ENCODE data around the gene THSD8. TPM values are rescaled to one million over a fixed set of nuclear protein-coding genes. Genes with fewer than 3 reads are reported as not detected.

THSD8 gene
- not detected in 2 replicates for total RNA-seq (2014; rRNA removed; shearing (Covaris generic))

DNA sequence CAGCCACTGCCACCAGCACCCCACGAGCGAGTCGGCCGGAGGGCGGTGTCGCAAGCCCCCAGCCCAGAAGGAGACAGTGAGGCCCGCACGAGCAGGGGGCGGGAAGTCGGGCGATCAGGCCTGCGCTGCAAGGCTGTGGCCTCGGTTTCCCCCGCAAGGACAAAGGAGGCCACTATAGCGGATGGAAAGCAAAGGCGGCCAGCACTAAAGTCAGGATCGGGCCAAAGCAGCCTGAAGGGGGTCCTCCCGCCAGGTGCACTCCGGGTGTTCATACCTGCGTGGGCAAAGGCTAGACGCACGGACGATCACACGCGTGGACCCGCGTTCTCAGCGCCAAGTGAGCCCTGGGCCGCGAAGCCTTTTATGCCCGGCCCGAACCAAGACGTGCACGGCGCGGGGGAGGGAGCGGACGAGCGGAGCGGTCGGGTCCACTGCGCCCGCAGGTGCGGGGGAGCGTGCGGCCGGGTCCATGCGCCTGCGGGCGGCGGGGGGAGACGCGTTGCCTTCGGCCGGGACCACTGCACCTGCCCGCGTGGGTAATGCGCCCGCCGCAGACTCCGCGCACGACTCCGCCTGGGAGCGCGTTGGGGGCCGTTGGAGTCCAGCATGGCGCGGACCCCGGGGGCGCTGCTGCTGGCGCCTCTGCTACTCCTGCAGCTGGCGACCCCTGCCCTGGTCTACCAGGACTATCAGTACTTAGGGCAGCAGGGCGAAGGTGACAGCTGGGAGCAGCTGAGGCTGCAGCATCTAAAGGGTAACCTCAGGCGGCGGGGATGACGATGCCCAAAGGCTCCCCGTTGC, at the start of gene THSD8, which contains the start of gene PRDX2:
THSD8 (plus strand) TSS at position 604 of the 801 bp plus-strand sequence; CDS start at position 607, 3 bp downstream.
PRDX2 (minus strand) TSS at position 335 of the 801 bp plus-strand sequence. CDS start 539 bp downstream, outside the sequence.
- no peak for DNase-seq (ENCODE audit: low spot score)

DNA sequence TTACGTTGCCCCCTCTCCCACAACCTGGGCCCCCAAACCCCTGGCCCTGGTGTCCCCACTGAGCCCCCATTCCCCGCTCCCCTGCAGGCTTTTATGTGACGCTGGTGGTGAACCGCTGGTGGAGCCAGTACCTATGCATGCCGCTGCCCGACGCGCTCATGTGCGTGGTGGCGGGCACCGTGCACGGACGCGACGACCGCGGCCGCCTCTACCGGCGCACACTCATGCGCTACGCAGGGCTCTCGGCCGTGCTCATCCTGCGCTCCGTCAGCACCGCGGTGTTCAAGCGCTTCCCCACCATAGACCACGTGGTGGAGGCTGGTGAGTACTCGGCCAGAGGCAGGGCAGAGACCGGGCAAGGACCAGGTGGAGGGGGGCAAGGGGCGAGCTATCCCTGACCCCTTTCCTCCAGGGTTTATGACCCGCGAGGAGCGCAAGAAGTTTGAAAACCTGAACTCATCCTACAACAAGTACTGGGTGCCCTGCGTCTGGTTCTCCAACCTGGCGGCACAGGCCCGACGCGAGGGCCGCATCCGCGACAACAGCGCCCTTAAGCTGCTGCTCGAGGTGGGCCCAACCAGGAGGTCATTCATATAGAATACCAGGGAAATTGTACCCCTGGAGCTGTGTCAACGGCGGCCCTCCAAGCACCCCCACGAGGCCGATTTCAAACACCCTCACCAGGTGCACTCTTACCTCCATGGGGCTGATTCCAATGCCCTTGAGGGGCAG, 47.2 kb upstream of the THSD8 start:
- no peak for DNase-seq (ENCODE audit: low spot score)

DNA sequence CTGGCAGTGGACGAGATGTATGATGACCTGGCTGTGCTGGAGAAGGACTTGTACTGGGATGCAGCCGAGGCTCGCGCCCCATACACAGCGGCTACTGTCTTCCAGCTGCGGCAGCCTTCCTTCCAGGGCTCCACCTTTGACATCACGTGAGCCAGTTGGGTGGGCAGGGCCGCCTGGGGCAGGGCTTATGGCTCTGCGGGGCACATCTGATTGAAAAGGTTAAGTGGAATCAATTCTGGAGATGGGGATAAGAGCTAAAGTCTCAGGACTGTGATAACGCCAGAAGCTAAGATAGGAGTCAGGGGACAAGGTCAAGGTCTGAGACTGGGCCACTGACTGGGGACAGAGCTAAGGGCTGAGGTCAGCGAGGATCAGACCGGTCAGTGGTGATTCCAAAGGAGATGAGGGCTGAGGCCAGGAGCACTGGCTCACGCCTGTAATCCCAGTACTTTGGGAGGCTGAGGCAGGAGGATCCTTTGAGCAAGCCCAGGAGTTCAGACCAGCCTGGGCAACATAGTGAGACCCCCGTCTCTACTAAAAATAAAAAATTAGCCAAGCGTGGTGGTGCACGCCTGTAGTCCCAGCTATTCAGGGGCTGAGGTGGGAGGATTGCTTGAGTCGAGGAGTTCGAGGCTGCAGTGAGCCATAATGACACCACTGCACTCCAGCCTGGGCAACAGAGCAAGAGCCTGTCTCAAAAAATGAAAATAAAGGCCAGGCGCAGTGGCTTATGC, 45.6 kb upstream of the THSD8 start:
- DNase-seq (ENCODE audit: low spot score), result no peak

DNA sequence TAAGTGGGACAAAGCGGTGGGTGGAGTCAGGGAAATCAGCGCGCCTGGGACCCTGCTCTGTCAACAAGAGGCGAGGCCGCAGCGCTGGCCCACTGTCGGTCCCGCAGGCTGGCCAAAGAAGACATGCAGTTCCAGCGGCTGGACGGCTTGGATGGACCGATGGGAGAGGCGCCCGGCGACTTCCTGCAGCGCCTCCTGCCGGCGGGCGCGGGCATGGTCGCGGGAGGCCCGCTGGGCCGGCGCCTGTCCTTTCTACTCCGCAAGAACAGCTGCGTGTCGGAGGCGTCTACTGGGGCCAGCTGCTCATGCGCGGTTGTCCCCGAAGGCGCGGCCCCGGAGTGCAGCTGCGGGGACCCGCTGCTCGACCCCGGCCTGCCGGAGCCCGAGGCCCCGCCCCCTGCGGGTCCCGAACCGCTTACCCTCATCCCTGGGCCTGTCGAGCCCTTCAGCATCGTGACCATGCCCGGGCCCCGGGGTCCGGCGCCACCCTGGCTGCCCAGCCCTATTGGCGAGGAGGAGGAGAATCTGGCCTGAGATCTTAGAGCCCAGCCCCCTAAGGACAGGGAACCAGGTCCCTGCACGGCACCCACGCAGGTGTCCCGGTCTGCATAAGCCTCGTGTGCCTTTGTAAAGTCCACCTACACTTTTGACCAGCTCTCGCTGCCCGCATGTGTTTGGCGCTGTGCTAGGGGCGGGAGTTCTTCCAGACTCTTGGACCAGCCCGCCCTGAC, 44.2 kb upstream of the THSD8 start:
- DNase-seq (ENCODE audit: low spot score), result no peak

DNA sequence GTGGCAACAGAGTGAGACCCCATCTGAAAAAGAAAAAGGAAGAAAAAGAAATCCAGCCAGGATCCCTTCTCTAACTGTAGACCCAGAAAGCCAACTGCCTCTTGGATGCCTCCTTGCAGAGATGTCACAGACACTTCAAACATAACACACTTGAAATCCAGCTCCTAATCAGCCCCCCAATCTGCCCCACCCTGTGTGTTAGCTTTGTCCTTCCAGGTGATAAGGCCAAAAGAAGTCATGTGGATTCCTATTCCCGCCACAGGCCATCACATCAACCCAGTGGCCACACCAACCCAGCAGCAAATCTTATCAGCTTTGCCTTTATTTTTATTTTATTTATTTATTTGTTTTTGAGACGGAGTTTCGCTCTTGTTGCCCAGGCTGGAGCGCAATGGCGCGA, 42.2 kb upstream of the THSD8 start:
- no peak for DNase-seq (ENCODE audit: low spot score)

DNA sequence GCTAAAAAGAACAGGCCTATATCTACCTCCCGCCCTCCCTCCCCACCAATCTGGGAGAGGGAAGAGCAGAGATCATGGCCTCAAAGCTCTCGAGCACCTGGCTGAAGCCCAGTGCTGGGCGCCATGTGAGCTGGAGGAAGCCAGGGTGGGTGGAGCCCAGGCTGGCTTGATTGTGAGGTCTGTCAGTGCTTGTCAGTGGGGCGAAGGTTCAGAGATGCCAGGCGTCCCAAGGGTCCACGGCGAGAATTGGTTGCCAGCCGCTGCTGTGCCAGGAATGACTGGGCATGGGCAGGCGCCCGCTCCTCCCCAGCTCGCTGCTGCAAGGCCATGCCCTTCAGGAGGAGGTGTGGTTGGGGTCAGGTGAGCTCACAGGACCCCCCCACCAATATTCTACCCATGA, 38.8 kb upstream of the THSD8 start:
- no peak for DNase-seq (ENCODE audit: low spot score)

DNA sequence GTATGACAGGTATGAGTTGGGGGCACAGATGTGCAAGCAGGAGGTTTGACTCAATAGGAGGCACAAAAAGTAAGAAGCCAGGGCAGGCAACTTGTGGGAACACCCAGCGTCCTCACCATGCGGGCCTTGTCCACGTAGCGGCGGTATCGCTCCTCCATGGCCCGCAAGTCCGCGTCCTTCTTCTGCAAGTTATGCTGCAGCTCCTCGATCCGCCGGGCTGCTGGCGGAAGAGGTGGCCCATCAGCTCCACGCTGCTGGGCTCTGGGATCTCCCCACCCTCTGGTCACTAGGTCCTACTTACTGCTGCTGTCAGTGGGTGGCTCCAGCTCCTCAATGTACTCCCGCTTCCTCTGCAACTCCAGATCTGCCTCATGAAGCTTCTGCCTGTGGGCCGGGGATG, 37.2 kb upstream of the THSD8 start:
- DNase-seq (ENCODE audit: low spot score), result no peak

DNA sequence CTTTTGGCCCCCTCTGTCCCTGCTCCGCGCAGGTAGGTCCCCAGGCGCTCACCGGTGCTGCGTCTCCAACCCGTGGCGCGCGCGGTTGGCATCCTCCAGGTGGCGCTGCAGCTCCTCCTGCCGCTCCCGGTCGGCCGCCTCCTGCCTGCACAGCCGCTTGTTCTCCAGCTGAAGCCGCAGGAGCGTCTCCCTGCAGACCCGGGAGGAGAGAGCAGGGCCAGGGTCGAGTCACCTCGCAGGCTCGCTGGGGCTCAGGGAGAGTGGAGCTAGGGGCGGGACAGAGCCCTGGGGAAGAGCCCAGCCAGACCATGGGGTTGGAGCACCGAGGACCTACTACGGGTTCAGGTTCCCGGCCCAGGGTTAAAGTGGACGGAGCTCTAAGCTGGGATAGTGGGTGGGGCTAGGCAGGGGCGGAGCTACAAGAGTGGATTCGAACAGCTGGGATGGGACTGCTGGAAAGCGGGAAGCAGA, 35.8 kb upstream of the THSD8 start:
- DNase-seq (ENCODE audit: low spot score), result peak; percentile 77

DNA sequence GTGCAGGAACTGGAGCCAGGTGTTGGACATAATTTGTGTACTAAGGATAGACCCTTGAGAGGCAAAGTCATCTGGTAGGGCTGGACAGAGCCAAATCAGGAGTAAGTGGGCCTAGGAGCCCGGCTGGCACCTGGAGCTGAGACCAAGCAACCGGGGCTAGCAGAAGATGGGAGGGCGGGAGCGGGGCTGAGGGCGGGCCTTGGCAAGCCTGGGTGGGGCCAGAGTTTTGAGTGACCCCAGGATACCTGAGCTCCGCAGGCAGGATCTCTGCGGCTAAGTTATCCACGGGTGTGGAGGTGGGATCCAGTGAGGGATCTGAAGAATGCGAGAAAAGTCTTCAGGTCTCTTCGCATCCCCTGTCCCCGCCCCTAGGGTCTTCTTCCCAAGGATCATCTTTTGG, 34.7 kb upstream of the THSD8 start:
- no peak for DNase-seq (ENCODE audit: low spot score)

DNA sequence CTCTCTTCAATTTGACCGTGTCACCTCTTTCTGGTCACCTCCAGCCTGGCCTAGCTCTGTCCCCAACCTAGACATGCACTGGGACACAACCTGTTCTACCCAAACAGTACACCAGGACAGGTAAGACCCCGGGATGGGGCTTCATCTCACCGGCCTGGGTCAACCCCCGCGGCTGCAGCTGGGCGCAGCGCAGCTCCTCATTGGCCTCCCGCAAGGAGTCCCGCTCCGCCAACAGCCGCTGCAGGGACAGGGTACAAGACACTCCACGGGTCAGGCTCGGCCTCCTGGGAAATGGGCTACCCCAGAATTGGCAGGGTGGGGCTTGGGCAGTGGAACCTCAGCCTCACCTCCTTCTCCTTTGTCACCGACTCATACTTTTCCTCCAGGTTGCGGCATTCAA, 34.2 kb upstream of the THSD8 start:
- no peak for DNase-seq (ENCODE audit: low spot score)

DNA sequence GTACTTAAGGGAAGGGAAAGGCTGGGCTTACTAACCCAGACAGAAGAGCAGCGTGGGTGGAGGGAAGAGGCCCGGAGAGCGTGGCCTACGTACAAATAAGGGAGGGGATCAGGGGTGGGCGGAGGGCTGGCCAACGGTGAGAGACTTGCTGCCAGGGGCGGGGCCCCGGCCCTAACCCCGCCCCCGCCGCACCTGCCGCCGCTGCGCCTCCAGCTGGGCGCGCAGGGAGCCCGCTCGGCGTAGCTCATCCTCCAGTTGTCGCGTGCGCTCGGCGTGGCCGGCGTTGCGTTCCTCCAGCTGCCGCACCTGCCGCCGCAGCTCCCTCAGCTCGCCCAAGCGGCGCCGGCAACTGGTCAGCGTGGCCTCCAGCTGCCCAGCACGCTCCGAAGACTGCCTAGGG, 32.2 kb upstream of the THSD8 start:
- DNase-seq (ENCODE audit: low spot score), result no peak

DNA sequence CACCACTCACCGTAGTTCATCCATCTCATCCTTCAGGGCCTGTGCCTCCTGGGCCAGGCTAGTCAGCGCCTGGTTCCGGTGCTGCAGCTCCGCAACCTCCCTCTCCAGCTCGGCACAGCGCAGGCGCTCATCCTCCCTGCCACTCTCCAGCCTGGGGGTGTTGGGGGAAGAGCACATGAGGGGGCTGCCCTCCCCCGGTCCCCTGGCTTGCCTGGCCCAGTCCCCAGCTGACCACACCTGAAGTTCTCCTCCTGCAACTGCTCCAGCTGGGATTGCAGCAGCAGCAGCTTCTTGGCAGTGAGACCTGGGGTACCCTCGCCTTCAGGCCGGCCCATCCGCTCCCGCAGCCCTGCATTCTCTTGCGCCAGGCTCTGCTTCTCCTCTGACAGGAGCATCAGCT, 30.9 kb upstream of the THSD8 start:
- no peak for DNase-seq (ENCODE audit: low spot score)

DNA sequence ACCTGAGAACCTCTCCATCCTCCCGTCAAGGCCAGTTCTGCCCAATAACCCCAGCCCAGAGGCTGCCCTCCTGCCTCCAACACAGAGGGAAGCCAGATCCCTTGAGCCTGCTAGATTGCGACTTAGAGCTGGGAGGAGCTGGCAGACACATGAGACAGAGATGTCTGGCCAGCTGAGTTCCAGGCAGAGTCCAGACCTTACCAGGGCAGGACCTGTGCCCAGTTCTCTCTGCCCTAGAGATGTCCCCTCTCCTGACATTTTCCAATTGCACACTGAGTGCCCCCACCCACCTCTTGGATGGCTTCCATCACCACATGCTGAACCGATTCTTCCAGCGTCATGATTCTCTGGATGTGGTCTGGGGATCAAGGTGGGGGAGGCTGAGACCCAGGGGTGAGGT, 29.5 kb upstream of the THSD8 start:
- no peak for DNase-seq (ENCODE audit: low spot score)

DNA sequence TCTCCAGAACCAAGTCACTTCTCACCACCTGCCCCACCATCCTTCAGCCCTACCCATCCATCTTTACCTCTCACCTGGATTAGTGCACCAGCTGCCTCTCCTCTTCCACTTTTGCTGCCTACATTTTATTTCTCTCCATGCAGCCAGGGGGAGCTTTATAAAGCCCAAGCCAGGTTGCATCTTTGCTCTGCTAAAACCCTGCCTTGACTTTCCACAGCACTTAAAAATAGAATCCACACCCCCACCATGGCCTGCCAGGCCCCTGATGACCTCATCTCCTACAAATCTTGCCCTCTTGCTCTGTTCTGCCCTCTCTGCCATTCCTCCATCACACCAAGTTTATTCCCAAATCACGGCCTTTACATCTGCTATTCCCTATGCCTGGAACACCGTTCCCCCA, 28.3 kb upstream of the THSD8 start:
- peak; percentile 51 for DNase-seq (ENCODE audit: low spot score)

DNA sequence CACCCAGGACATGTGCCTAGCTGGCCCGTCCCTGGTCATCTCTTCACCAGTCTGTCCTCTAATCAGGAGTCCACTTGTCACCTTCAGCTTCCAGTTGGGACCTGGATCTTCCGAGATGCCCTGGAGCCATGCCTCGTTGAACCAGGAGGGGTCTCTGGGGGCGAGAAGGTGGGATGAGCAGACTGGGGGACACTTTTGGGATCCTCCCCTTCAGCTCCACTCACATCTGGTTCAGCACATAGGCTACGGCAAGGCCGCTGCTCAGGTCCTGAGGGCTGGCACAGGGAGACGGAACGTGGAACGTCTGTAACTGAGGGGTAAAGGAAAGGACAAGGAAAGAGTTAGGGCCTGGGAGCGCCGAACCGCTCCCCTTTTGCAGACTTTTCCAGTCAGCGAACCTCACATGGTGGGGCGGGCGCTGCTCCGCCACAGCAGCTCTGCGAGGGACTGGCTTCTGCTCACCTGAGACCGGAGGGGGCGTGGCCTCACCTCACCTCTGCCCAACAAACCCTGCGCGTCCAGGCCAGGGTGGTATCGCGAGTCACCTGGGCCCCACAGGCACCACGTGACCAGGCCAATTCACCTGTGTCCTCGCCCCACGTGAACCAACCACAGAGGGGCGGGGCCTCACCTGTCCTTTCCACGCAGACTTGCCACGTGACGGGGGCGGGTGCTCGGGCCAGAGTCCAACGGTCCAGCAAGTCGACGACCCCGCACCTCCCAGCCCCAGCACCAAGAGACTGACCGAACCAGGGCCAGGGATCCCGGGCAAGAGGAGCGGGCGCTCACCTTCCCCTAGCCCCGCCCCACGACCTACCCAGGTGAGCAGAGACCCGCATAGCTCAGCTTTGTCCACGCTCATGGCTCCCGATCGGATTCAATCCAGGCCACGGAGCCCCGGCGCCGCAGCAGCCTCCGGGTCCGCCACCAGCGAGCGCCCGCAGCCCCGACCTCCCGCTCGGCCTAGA, 27.0 kb upstream of the THSD8 start, which contains the start of gene HOOK2:
HOOK2 (minus strand) TSS at position 965 of the 968 bp plus-strand sequence; CDS start at position 862, 103 bp downstream.
- no peak for DNase-seq (ENCODE audit: low spot score)

DNA sequence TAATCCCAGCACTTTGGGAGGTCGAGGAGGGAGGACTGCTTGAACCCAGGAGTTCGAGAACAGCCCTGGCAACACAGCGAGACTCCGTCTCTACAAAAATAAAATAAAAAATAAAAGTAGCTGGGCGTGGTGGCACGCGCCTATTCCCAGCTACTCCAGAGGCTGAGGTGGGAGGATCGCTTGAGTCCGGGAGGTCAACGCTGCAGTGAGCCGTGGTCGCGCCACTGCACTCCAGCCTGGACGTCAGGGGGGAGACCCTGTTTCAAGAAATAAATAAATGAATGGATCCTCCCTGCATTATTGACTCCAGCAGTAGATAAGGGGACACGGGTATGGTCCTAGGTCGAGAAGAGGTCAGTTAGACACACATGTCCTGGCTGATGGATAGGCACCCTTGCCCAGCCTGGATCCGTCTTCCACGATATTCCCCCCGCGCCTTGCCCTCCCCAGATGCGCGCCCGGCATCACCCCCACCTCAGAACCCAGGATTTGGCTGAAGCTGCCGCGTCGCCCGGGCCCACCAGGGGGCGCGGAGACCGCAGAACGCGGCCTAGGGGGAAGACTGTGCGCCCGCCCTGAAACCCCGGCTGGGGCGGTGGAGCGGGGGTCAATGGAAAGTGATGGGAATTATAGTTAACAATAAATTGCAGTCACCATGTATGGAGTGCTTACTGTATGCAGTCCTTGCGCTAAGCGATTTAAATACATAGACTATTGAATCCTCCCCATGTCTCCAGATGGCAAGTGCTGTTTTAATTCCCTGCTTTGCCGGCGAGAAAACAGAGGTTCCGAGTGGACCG, 24.5 kb upstream of the THSD8 start:
- DNase-seq (ENCODE audit: low spot score), result peak; percentile 53

DNA sequence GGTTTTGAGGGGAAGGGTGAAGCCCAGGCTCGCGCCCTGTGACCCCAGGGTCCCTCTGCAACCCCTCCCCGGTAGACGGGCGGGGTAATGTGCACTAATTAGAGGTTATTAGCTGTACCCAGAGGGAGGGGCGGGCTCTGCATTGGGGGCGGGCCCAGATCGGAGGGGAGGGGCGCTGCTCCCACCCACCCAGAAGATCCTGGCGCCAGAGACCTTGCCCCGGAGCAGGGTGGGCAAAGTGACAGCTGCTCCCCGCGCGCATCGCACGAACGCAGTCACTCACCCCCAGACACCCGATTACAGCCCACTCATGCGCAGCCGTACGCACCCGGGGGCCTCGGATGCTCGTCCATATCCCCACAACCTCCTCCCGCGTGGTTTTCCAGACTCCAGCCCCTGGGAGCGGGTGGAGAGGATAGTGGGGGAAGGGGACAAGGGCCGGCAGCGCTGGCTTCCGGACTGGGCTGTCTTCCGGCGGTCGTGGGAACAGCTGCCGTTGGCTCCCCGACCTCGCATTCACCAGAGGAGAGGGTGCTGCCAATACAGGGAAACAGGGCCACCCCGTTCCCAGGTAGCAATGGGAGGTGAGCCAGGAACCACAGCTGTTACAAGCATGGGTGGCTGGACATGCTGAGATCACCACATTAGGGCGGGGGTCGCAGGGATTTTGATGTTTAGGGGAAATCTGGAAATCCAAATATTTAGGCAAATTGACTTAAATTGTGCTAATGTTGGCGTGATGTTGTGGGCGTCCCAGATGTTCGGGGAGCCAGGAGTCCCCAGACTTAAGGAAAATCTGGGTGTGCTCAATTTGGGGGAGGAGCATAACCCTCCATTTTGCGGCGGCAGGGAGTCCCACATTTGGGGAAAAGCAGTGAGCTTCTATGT, 23.6 kb upstream of the THSD8 start:
- DNase-seq (ENCODE audit: low spot score), result peak; percentile 77

DNA sequence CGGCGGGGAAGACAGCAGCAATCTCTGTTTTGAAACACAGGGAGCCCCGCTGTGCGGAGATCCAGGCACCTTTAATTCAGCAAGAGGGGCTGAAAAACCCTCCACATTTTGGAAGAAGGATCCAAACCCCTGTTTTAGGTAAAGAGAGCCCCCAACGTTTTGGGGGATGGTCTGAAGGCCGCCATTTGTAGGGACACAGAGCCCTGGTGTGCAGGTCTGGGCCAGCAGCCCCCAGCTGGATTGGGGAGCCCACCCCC, 23.0 kb upstream of the THSD8 start:
- DNase-seq (ENCODE audit: low spot score), result no peak
